Brain pericyte (primary cell): ENCODE data around the gene TRIOBP.

Experiments
- DNase-seq: peaks from one replicate; pipeline ENCODE4 v3.0.0-alpha.2; 2012; ENCODE audit warnings: low read depth, low spot score

The TRIOBP gene

GRCh38 chr22:37804352-37804880 lies 107.6 kb downstream of the TRIOBP start:
- DNase-seq, result no peak

GRCh38 chr22:37804881-37805809 lies 108.3 kb downstream of the TRIOBP start:
- no peak for DNase-seq

GRCh38 chr22:37805810-37806277 lies 109.0 kb downstream of the TRIOBP start:
- DNase-seq, result no peak

GRCh38 chr22:37806409-37807333 lies 109.8 kb downstream of the TRIOBP start:
- no peak for DNase-seq

GRCh38 chr22:37807410-37808293 lies 110.8 kb downstream of the TRIOBP start, which contains the start of gene GCAT:
GCAT (plus strand) TSS chr22:37807934; CDS start chr22:37807968, 34 bp downstream.
- DNase-seq, result peak; percentile 82

- DNase-seq, result no peak
These were observed 111.4 kb downstream of the TRIOBP start for GRCh38 chr22:37808294-37808657.

- no peak for DNase-seq
These were observed 113.0 kb downstream of the TRIOBP start for GRCh38 chr22:37809672-37810333.

- no peak for DNase-seq
These were observed 115.0 kb downstream of the TRIOBP start for GRCh38 chr22:37811867-37812266.

- DNase-seq, result no peak
These were observed 116.2 kb downstream of the TRIOBP start for GRCh38 chr22:37812869-37813678.

- DNase-seq, result no peak
These were observed 118.7 kb downstream of the TRIOBP start for GRCh38 chr22:37815593-37815992.

GRCh38 chr22:37816543-37817180 lies 119.8 kb downstream of the TRIOBP start:
- DNase-seq, result no peak

- DNase-seq, result peak; percentile 67
These were observed 121.0 kb downstream of the TRIOBP start for GRCh38 chr22:37817705-37818408.

GRCh38 chr22:37818409-37819104 lies 121.7 kb downstream of the TRIOBP start:
- DNase-seq, result no peak

- DNase-seq, result no peak
These were observed 122.2 kb downstream of the TRIOBP start for GRCh38 chr22:37819105-37819433.

GRCh38 chr22:37820350-37820749 lies 123.5 kb downstream of the TRIOBP start:
- DNase-seq, result no peak

GRCh38 chr22:37822079-37822833 lies 125.4 kb downstream of the TRIOBP start:
- DNase-seq, result no peak
